ENCODE results near the gene CYP2A13. TPM values are rescaled to one million over a fixed set of nuclear protein-coding genes. Genes with fewer than 3 reads are reported as not detected.
"Not testable (repeated sequence)": the region's sequence is repeated elsewhere in the genome, so short reads cannot be mapped to it uniquely, and the experiment has no call there.

Gene CYP2A13
- polyA plus RNA-seq, 1 donor (not counting 4 experiments of a cell fraction or from before 2014, with no cell fraction given): not detected

DNA sequence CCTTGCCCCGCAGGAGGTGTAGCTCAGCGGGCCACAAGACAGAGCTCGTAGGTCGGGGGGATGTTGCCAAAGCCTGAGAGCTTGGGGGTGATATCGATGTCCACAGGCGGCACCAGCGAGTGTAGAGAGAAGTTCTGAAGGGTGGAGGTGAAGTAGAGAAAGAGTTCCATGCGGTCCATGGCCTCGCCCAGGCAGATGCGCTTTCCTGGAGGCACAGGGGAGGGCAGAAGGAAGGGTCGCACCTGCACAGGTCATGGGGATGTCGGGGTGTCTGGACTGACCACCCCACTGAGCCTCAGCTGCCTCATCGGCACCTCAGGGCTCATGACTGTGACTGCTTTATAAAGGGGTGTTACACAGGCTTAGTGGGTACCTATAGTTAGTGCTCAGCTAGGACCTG, 37.8 kb upstream of the CYP2A13 start:
- Histone ChIP-seq H3K9me1 (ENCODE audit: control insufficient read depth, extremely low read depth, insufficient read depth, low read length) (no peaks in the 10 kb centered on the region), H3K27ac (ENCODE audit: control insufficient read depth, insufficient read depth, low read length) (no peak overlapping the region), H3K36me3 (ENCODE audit: control insufficient read depth in 2 of 2, extremely low read depth in 1 of 2, insufficient read depth in 2 of 2, low read length in 2 of 2) (no peaks in the 10 kb centered on the region), H3K4me2 (ENCODE audit: control insufficient read depth, extremely low read depth, insufficient read depth, low read depth, low read length) (no peak overlapping the region), H3K79me2 (ENCODE audit: control insufficient read depth, insufficient read depth, low read length) (no peaks in the 10 kb centered on the region), H3K9ac (ENCODE audit: control insufficient read depth, extremely low read depth, insufficient read depth, low read length) (no peak overlapping the region), H3K9me3 (ENCODE audit: control insufficient read depth, low read depth, low read length) (no peaks in the 10 kb centered on the region), H3K4me3 (ENCODE audit: control insufficient read depth in 2 of 3, extremely low read depth in 1 of 3, insufficient read depth in 2 of 3, low read depth in 1 of 3, low read length in 3 of 3) (no peak overlapping the region), H3K4me1 (ENCODE audit: control insufficient read depth, extremely low read depth, insufficient read depth, low read length) (no peaks in the 10 kb centered on the region), H4K20me1 (ENCODE audit: control insufficient read depth, extremely low read depth, insufficient read depth, low read length) (no peaks in the 10 kb centered on the region), H2AFZ (ENCODE audit: control insufficient read depth, low read length) (no peak overlapping the region), H3K27me3 (ENCODE audit: control insufficient read depth, extremely low read depth, insufficient read depth, low read length) (peaks cover 3% of the 10 kb centered on the region)
- dilution Hi-C loops (cut with MboI; ENCODE audit: extremely low pct_ligation_motif_present, low sequenced_read_pairs): no loop called here
- TF ChIP-seq EZH2 (IDR thresholded peaks at IDR 0.05; ENCODE audit: low read length): no peak
- TF ChIP-seq, protein P1, sequence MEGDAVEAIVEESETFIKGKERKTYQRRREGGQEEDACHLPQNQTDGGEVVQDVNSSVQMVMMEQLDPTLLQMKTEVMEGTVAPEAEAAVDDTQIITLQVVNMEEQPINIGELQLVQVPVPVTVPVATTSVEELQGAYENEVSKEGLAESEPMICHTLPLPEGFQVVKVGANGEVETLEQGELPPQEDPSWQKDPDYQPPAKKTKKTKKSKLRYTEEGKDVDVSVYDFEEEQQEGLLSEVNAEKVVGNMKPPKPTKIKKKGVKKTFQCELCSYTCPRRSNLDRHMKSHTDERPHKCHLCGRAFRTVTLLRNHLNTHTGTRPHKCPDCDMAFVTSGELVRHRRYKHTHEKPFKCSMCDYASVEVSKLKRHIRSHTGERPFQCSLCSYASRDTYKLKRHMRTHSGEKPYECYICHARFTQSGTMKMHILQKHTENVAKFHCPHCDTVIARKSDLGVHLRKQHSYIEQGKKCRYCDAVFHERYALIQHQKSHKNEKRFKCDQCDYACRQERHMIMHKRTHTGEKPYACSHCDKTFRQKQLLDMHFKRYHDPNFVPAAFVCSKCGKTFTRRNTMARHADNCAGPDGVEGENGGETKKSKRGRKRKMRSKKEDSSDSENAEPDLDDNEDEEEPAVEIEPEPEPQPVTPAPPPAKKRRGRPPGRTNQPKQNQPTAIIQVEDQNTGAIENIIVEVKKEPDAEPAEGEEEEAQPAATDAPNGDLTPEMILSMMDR (optimal IDR thresholded peaks at IDR 0.05 in 1 of 3, IDR thresholded peaks at IDR 0.05 in 1 of 3, conservative IDR thresholded peaks at IDR 0.05 in 1 of 3; ENCODE audit: extremely low read depth in 1 of 3, insufficient read depth in 2 of 3, low read length in 3 of 3): no peak
- no peak for DNase-seq (ENCODE audit: low read depth, low spot score)
- no peak for FAIRE-seq

DNA sequence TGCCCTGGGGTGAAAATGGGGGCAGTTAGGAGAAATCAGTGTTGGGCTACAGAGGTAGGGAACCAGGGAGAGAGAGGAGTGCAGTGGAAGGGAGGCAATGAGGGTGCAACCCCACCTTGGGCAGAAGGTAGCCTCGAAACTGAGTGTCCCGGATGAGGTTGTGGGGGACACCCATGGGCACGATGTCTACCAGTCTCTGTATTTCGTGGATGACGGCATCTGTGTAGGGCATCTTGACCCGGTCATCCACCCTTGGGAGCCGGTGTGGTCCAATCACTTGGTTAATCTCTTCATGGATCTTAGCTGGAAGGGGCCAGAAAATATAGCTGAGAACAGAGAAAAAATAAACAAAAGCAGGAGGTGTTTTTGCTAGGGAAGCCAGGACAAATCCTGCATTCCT, 36.1 kb upstream of the CYP2A13 start:
- H3K9me1 ChIP-seq (ENCODE audit: control insufficient read depth, extremely low read depth, insufficient read depth, low read length); H3K9me3 ChIP-seq (ENCODE audit: control insufficient read depth, low read depth, low read length); H3K9ac ChIP-seq (ENCODE audit: control insufficient read depth, extremely low read depth, insufficient read depth, low read length); dilution Hi-C loops (cut with MboI; ENCODE audit: extremely low pct_ligation_motif_present, low sequenced_read_pairs); H3K27ac ChIP-seq (ENCODE audit: control insufficient read depth, insufficient read depth, low read length); H3K27me3 ChIP-seq (ENCODE audit: control insufficient read depth, extremely low read depth, insufficient read depth, low read length); DNase-seq (ENCODE audit: low read depth, low spot score); H3K4me2 ChIP-seq (ENCODE audit: control insufficient read depth, extremely low read depth, insufficient read depth, low read depth, low read length); FAIRE-seq; H4K20me1 ChIP-seq (ENCODE audit: control insufficient read depth, extremely low read depth, insufficient read depth, low read length); H2AFZ ChIP-seq (ENCODE audit: control insufficient read depth, low read length); H3K79me2 ChIP-seq (ENCODE audit: control insufficient read depth, insufficient read depth, low read length); H3K36me3 ChIP-seq (ENCODE audit: control insufficient read depth in 2 of 2, extremely low read depth in 1 of 2, insufficient read depth in 2 of 2, low read length in 2 of 2); H3K4me3 ChIP-seq (ENCODE audit: control insufficient read depth in 2 of 3, extremely low read depth in 1 of 3, insufficient read depth in 2 of 3, low read depth in 1 of 3, low read length in 3 of 3); H3K4me1 ChIP-seq (ENCODE audit: control insufficient read depth, extremely low read depth, insufficient read depth, low read length): not testable (repeated sequence)

DNA sequence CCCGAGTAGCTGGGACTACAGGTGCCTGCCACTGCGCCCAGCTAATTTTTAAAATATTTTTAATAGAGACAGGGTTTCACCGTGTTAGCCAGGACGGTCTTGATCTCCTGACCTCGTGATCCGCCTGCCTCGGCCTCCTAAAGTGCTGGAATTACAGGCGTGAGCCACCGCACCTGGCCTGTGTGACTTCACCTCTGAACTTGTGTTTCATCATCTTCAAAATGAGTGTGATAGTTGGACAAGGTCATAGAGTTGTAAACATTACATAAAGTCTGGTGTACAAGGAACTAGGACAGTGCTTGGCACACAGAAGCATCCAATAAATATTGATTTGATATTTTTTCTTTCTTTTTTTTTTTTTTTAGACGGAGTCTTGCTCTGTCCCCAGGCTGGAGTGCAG, 34.9 kb upstream of the CYP2A13 start:
- H2AFZ ChIP-seq (ENCODE audit: control insufficient read depth, low read length); H3K27me3 ChIP-seq (ENCODE audit: control insufficient read depth, extremely low read depth, insufficient read depth, low read length); H3K27ac ChIP-seq (ENCODE audit: control insufficient read depth, insufficient read depth, low read length); H3K4me2 ChIP-seq (ENCODE audit: control insufficient read depth, extremely low read depth, insufficient read depth, low read depth, low read length); H4K20me1 ChIP-seq (ENCODE audit: control insufficient read depth, extremely low read depth, insufficient read depth, low read length); H3K9me1 ChIP-seq (ENCODE audit: control insufficient read depth, extremely low read depth, insufficient read depth, low read length); dilution Hi-C loops (cut with MboI; ENCODE audit: extremely low pct_ligation_motif_present, low sequenced_read_pairs); H3K4me3 ChIP-seq (ENCODE audit: control insufficient read depth in 2 of 3, extremely low read depth in 1 of 3, insufficient read depth in 2 of 3, low read depth in 1 of 3, low read length in 3 of 3); H3K79me2 ChIP-seq (ENCODE audit: control insufficient read depth, insufficient read depth, low read length); H3K4me1 ChIP-seq (ENCODE audit: control insufficient read depth, extremely low read depth, insufficient read depth, low read length); DNase-seq (ENCODE audit: low read depth, low spot score); H3K36me3 ChIP-seq (ENCODE audit: control insufficient read depth in 2 of 2, extremely low read depth in 1 of 2, insufficient read depth in 2 of 2, low read length in 2 of 2); H3K9ac ChIP-seq (ENCODE audit: control insufficient read depth, extremely low read depth, insufficient read depth, low read length); H3K9me3 ChIP-seq (ENCODE audit: control insufficient read depth, low read depth, low read length); FAIRE-seq: not testable (repeated sequence)

All from keratinocyte (primary cell).